Suprapubic skin (tissue), 4 donors: Measurements from ENCODE around the gene SNAPC1.

Source experiments
- POLR2A ChIP-seq, 2 donors: fragments of 450-650 bp; IDR thresholded peaks; one replicate each; pipeline ENCODE4 v1.6.1; 2017; ENCODE audit warnings: antibody characterized with exemption in 2 of 2, mild to moderate bottlenecking in 2 of 2, moderate library complexity in 2 of 2
- POLR2AphosphoS5 ChIP-seq, 3 donors: sonication (generic); formaldehyde crosslinking; IDR thresholded peaks; one replicate each; pipeline ENCODE4 v1.6.1; 2017; ENCODE audit warnings: antibody characterized with exemption in 3 of 3
- TF ChIP-seq, protein P1 (sequence below), 2 donors: fragments of 200-600 bp in 1 of 2; fragments of 450-650 bp in 1 of 2; sonication (generic) in 1 of 2; IDR thresholded peaks; one replicate each; pipeline ENCODE4 v1.5.1; 2016 to 2019; ENCODE audit warnings: antibody characterized with exemption in 2 of 2, mild to moderate bottlenecking in 1 of 2, moderate library complexity in 1 of 2

DNA sequence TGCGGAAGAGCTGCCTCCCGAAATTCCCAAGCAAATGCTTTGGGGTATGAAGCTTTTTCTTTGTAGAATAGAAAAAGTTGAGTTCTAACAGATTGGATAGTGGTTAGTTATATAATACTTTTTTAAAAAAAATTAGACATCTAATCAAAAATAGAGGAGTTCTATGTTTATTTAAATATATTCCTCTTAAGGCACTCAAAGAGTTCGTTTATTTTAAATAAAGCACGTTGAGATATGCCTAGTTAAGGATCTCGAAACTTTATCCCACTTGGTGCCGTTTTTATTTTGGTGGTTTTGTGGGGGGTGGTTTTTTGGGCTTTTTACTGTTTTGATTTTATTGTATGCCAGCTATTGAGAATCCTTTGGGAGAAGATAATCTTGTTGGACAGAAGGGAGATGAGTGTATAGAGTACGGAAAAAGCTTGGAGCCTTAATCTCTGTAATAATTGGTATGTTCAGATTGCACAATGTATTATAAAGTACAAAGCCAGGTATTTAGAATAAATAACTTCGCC, 10.7 kb upstream of the SNAPC1 start:
- TF ChIP-seq, protein P1, sequence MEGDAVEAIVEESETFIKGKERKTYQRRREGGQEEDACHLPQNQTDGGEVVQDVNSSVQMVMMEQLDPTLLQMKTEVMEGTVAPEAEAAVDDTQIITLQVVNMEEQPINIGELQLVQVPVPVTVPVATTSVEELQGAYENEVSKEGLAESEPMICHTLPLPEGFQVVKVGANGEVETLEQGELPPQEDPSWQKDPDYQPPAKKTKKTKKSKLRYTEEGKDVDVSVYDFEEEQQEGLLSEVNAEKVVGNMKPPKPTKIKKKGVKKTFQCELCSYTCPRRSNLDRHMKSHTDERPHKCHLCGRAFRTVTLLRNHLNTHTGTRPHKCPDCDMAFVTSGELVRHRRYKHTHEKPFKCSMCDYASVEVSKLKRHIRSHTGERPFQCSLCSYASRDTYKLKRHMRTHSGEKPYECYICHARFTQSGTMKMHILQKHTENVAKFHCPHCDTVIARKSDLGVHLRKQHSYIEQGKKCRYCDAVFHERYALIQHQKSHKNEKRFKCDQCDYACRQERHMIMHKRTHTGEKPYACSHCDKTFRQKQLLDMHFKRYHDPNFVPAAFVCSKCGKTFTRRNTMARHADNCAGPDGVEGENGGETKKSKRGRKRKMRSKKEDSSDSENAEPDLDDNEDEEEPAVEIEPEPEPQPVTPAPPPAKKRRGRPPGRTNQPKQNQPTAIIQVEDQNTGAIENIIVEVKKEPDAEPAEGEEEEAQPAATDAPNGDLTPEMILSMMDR (IDR thresholded peaks at IDR 0.05): no peak
- TF ChIP-seq POLR2A (IDR thresholded peaks at IDR 0.05) (no peak), POLR2AphosphoS5 (IDR thresholded peaks at IDR 0.05) (no peak)
